Psoas muscle (tissue), 8 donors: ENCODE measurements around the gene ATP8B1. TPM values are rescaled to one million over a fixed set of nuclear protein-coding genes. Genes with fewer than 3 reads are reported as not detected.

Experiments used
- ATAC-seq, 4 donors: fragments of 200-7000 bp; cut with Tn5 transposase; one replicate each; pipeline ENCODE4 v1.9.1; 2020; ENCODE audit warnings: moderate library complexity in 3 of 4, mild to moderate bottlenecking in 2 of 4
- DNase-seq, 2 donors: peaks; one replicate each; pipeline ENCODE4 v3.0.0-alpha.2; 2020
- H3K27ac ChIP-seq: fragments of 200-600 bp; one replicate; pipeline ENCODE4 v1.8.0; 2022
- H3K27me3 ChIP-seq, 3 donors: fragments of 200-600 bp in 1 of 3; one replicate each; pipeline versions ENCODE4 v1.6.1 to v1.8.0; 2013 to 2022; ENCODE audit warnings: low read length in 2 of 3, mild to moderate bottlenecking in 2 of 3, moderate library complexity in 1 of 3; ENCODE audit not compliant: insufficient read depth in 3 of 3
- H3K36me3 ChIP-seq, 2 donors: fragments of 200-600 bp in 1 of 2; one replicate each; pipeline versions ENCODE4 v1.6.1 to v1.8.0; 2013 to 2022; ENCODE audit warnings: low read depth in 1 of 2, mild to moderate bottlenecking in 1 of 2, moderate library complexity in 1 of 2; ENCODE audit not compliant: insufficient read depth in 1 of 2
- H3K4me1 ChIP-seq: fragments of 200-600 bp; one replicate; pipeline ENCODE4 v1.8.0; 2022
- H3K4me3 ChIP-seq: fragments of 200-600 bp; one replicate; pipeline ENCODE4 v1.8.0; 2022; ENCODE audit warnings: mild to moderate bottlenecking
- H3K9me3 ChIP-seq: fragments of 200-600 bp; one replicate; pipeline ENCODE4 v1.8.0; 2022
- WGBS, 3 donors: extraction: QIAGEN DNeasy Blood & Tissue Kit; methylation state at CpG; one replicate each; pipeline versions ENCODE4 v1.1.6 to v1.1.7; 2013; 5-methylcytosine and 5-hydroxymethylcytosine counted together
- intact Hi-C, 2 donors: fragments of 100-400 bp; cut with DNase I; formaldehyde crosslinking; loops; one replicate each; pipeline versions ENCODE4 v1.11.0 to v1.14.2; 2022
- polyA plus RNA-seq, 3 donors: library from polyadenylated mRNA; stranded (reverse); fragments of 200-250 nt; gene quantifications; one replicate each; pipeline ENCODE4 v1.2.3, GENCODE V29; 2013
- total RNA-seq, 4 donors: library from RNA; stranded (reverse); fragmentation: NEBNext Ultra II Directional in 2 of 4; extraction: Animal tissue kit (Norgen Biotek cat#: 25700) in 2 of 4; gene quantifications; one replicate each; pipeline versions ENCODE4 v1.2.1 to v1.2.4, GENCODE V29; 2021 to 2023
- TF ChIP-seq, protein P1 (sequence below): fragments of 200-600 bp; IDR thresholded peaks from one replicate; pipeline ENCODE4 v1.8.0; 2022; ENCODE audit warnings: antibody characterized with exemption
- donor health status: healthy with polysubstance abuse.
- donor health status: DM: no; HTN: no; CAD: no; lungs with moderate emphysema.
- donor health status: Bipolar disorder and iron deficiency.
- donor health status: healthy.
- donor health status: DM: yes; HTN: yes; CAD: no.
- donor health status: DM: no; HTN: no; CAD: no.
- donor health status: DM: no; HTN: no; CAD: no.
- donor health status: DM: yes; HTN: yes; CAD: no.

The ATP8B1 gene
- total and polyA plus RNA-seq, 7 donors = 0.45 to 2.5 (median 1.2) TPM

DNA sequence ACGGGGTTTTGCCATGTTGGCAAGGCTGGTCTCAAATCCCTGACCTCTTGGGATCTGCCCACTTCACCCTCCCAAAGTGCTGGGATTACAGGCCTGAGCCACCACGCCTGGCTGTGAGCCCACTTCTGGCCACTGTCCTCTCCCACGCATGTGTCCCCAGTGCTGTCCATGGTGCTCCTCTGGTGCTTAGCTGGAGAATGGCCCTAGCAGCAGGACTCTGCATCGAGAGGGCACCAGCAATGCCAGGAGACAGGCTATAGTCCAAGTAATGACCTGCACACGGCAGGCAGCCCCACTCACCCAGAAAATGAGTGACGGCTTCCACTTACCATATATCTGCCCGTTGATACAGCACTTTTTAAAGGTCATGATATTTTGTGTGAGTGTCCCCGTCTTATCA, 115.1 kb downstream of the ATP8B1 start:
- DNase-seq (no peak), ATAC-seq (no peak)
- no peaks in the 10 kb centered on the region for H3K4me1 ChIP-seq
- H3K9me3 ChIP-seq = no peaks in the 10 kb centered on the region
- no peak overlapping the region for H3K4me3 ChIP-seq
- intact Hi-C loops = no loop called here
- no peaks in the 10 kb centered on the region for H3K27me3 ChIP-seq
- 76 to 92% (median 90%) methylated on average over 8 of the region's 8 CpGs for WGBS, 3 donors
- H3K36me3 ChIP-seq = peaks cover 0 to 19% of the 10 kb centered on the region in 2 donors
- TF ChIP-seq, protein P1, sequence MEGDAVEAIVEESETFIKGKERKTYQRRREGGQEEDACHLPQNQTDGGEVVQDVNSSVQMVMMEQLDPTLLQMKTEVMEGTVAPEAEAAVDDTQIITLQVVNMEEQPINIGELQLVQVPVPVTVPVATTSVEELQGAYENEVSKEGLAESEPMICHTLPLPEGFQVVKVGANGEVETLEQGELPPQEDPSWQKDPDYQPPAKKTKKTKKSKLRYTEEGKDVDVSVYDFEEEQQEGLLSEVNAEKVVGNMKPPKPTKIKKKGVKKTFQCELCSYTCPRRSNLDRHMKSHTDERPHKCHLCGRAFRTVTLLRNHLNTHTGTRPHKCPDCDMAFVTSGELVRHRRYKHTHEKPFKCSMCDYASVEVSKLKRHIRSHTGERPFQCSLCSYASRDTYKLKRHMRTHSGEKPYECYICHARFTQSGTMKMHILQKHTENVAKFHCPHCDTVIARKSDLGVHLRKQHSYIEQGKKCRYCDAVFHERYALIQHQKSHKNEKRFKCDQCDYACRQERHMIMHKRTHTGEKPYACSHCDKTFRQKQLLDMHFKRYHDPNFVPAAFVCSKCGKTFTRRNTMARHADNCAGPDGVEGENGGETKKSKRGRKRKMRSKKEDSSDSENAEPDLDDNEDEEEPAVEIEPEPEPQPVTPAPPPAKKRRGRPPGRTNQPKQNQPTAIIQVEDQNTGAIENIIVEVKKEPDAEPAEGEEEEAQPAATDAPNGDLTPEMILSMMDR = no peak
- H3K27ac ChIP-seq = no peak overlapping the region

DNA sequence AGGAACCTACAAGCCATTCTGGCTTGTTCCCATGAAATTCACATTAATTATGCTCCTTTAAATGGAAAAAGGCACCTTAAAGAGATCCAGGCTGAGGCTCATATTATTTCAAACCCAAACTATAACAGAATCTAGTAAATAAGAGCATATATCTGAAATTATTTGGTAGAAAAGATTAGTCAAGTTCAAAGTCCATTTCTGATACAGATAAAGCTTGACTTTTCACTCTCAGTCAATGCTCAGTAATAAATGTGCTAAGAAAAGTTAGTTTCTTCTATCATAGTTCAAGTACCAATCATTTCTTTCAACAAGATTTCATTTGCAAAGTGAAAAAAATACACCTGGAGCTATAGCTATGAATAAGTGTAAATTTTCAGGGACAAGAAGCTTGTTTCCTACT, 119.6 kb downstream of the ATP8B1 start:
- Histone ChIP-seq H3K27ac (no peak overlapping the region), H3K4me1 (no peaks in the 10 kb centered on the region), H3K36me3 (peaks cover 0 to 19% of the 10 kb centered on the region in 2 donors), H3K27me3 (no peaks in the 10 kb centered on the region), H3K4me3 (no peak overlapping the region), H3K9me3 (no peaks in the 10 kb centered on the region)
- intact Hi-C loops = no loop called here
- TF ChIP-seq, protein P1 = no peak
- ATAC-seq = no peak
- DNase-seq = no peak

DNA sequence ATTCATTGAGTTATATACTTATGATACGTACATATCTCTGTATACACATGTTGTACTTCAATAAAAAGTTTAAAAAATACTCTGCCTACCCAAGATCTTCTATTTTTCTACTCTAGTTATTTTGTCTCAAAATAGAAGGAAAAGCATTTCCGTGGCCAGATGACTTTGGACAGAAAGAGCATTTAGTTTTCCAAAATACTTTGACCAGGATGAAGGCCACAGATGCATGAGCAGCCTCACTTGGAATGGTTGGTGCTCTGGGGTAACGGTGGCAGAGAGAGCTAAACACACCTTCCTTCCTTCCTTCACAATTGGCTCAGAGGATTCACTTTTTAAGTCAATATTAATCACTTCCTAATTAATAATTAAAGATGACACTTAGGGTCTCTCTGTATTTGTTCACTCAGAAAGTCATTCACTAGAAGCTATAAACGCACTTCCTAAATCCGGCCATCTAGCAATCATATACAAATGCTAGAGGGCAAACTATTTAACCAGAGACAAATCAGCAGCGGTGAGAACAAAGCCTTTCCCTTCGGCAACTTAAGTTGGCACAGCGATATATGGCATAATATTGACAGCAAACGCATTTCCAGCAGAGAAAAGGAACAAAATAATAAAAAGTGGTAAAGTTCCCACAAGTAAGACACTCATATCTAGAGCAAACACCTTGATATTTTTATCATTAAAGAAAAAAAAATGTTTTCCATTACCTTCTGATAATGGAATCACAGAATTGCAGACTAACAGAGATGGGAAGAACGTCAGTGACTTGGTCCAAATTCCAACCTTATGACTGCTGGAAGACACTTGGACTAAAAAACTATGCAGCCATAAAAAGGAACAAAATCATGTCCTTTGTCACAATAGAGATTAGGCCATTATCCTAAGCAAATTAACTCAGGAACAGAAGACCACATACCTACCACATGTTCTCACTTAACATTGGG, 125.6 kb downstream of the ATP8B1 start:
- intact Hi-C loops = no loop called here

DNA sequence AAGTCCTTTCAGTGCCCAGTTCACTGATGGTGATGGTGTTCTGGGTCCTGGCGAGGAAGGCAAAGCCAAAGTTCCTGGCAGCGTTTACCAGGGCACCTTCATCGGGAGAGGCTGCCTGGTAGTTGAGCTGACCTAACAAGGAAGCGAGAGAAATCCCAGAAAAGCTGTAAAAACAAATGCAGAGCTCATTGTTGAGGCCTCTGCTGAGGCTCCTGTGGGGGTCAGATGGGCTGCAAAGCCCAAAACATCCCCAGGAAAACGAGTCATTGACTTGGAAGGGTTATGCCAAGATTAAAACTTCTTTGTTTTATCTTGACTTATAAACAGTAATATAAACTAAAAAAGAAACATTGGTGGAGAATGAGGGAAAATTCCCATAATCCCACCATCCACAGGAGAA, 128.2 kb downstream of the ATP8B1 start:
- H3K27me3 ChIP-seq = no peaks in the 10 kb centered on the region
- H3K9me3 ChIP-seq = peaks cover 7% of the 10 kb centered on the region
- WGBS, 3 donors = 68 to 78% (median 73%) methylated on average over 5 of the region's 5 CpGs
- H3K4me3 ChIP-seq = no peak overlapping the region
- H3K27ac ChIP-seq = no peak overlapping the region
- no peak for DNase-seq
- no peaks in the 10 kb centered on the region for H3K4me1 ChIP-seq
- intact Hi-C loops = no loop called here
- ATAC-seq = no peak
- H3K36me3 ChIP-seq = peaks cover 3 to 12% of the 10 kb centered on the region in 2 donors
- TF ChIP-seq, protein P1 = no peak

More for the DNA sequence above, 125.6 kb downstream of the ATP8B1 start:
- no peak overlapping the region for H3K4me3 ChIP-seq
- H3K27me3 ChIP-seq = no peaks in the 10 kb centered on the region
- no peaks in the 10 kb centered on the region for H3K4me1 ChIP-seq
- peaks cover 0 to 12% of the 10 kb centered on the region in 2 donors for H3K36me3 ChIP-seq
- ATAC-seq (no peak), DNase-seq (no peak)
- H3K9me3 ChIP-seq = peaks cover 7% of the 10 kb centered on the region
- no peak overlapping the region for H3K27ac ChIP-seq
- TF ChIP-seq, protein P1 = no peak
- WGBS, 3 donors = 80 to 84% (median 83%) methylated on average over 10 of the region's 10 CpGs
